KMS-11 (cell line): ENCODE measurements around the gene TJP1.
"Not testable (repeated sequence)": the region's sequence is repeated elsewhere in the genome, so short reads cannot be mapped to it uniquely, and the experiment has no call there.

Source experiments
- H2AFZ ChIP-seq: fragments of 200-600 bp; sonication (generic); 2 replicates; pipeline ENCODE4 v1.6.1; 2016; ENCODE audit warnings: antibody characterized with exemption, mixed run types, low read depth
- H3K27ac ChIP-seq: fragments of 200-600 bp; sonication (generic); 2 replicates; pipeline ENCODE4 v1.6.1; 2016; ENCODE audit warnings: mild to moderate bottlenecking, mixed run types
- H3K27me3 ChIP-seq: fragments of 200-600 bp; sonication (generic); 2 replicates; pipeline ENCODE4 v1.6.1; 2017; ENCODE audit warnings: mild to moderate bottlenecking, low read depth, mixed run types, moderate library complexity; ENCODE audit not compliant: insufficient read depth
- H3K36me3 ChIP-seq: fragments of 200-600 bp; sonication (generic); 2 replicates; pipeline ENCODE4 v1.6.1; 2017; ENCODE audit warnings: mild to moderate bottlenecking, mixed run types; ENCODE audit not compliant: insufficient read depth
- H3K4me1 ChIP-seq: fragments of 200-600 bp; sonication (generic); 2 replicates; pipeline ENCODE4 v1.6.1; 2016; ENCODE audit warnings: mild to moderate bottlenecking, low read depth, mixed run types; ENCODE audit not compliant: poor library complexity, severe bottlenecking
- H3K4me2 ChIP-seq: fragments of 200-600 bp; sonication (generic); 2 replicates; pipeline ENCODE4 v1.7.0; 2016; ENCODE audit warnings: mild to moderate bottlenecking, mixed run types
- H3K4me3 ChIP-seq: fragments of 200-600 bp; sonication (generic); IDR thresholded peaks from 2 replicates; pipeline ENCODE4 v1.6.1; 2017; ENCODE audit warnings: low read depth, low read length, mixed read lengths; ENCODE audit not compliant: insufficient read depth
- H3K79me2 ChIP-seq: fragments of 200-600 bp; sonication (generic); 2 replicates; pipeline ENCODE4 v1.6.1; 2016; ENCODE audit warnings: low read depth, mixed run types; ENCODE audit not compliant: insufficient read depth
- H3K9ac ChIP-seq: fragments of 200-600 bp; sonication (generic); 2 replicates; pipeline ENCODE4 v1.6.1; 2016; ENCODE audit warnings: mild to moderate bottlenecking, mixed run types
- H4K20me1 ChIP-seq: fragments of 200-600 bp; sonication (generic); 2 replicates; pipeline ENCODE4 v1.6.1; 2016; ENCODE audit warnings: mild to moderate bottlenecking, mixed run types; ENCODE audit not compliant: insufficient read depth
- CTCF ChIP-seq: fragments of 200-600 bp; sonication (generic); conservative IDR thresholded peaks from 2 replicates; pipeline ENCODE4 v1.6.1; 2017; ENCODE audit warnings: low read depth, mild to moderate bottlenecking, antibody characterized with exemption, low read length, moderate library complexity, mixed read lengths

The TJP1 gene

GRCh38 chr15:29787767-29788166, 34.5 kb downstream of the TJP1 start:
- no peaks in the 10 kb centered on the region for H4K20me1 ChIP-seq
- H3K79me2 ChIP-seq = no peaks in the 10 kb centered on the region
- H3K36me3 ChIP-seq = no peaks in the 10 kb centered on the region
- H2AFZ ChIP-seq = no peak overlapping the region
- H3K4me1 ChIP-seq = no peaks in the 10 kb centered on the region
- no peak for TF ChIP-seq CTCF
- H3K27ac ChIP-seq = no peak overlapping the region
- no peak overlapping the region for H3K4me2 ChIP-seq
- no peak overlapping the region for H3K4me3 ChIP-seq
- H3K9ac ChIP-seq = no peak overlapping the region
- H3K27me3 ChIP-seq = no peaks in the 10 kb centered on the region

- Histone ChIP-seq H3K27me3 (no peaks in the 10 kb centered on the region), H3K79me2 (no peaks in the 10 kb centered on the region), H3K9ac (no peak overlapping the region), H3K4me1 (no peaks in the 10 kb centered on the region), H3K4me3 (no peak overlapping the region), H3K36me3 (no peaks in the 10 kb centered on the region), H4K20me1 (no peaks in the 10 kb centered on the region), H3K4me2 (no peak overlapping the region), H2AFZ (no peak overlapping the region), H3K27ac (no peak overlapping the region)
- TF ChIP-seq CTCF = no peak
Observed at GRCh38 chr15:29785642-29786041, 36.6 kb downstream of the TJP1 start.

- Histone ChIP-seq H3K36me3 (no peaks in the 10 kb centered on the region), H3K27ac (no peak overlapping the region), H4K20me1 (no peaks in the 10 kb centered on the region), H3K4me3 (no peak overlapping the region), H2AFZ (no peak overlapping the region), H3K27me3 (no peaks in the 10 kb centered on the region), H3K4me1 (no peaks in the 10 kb centered on the region), H3K9ac (no peak overlapping the region), H3K4me2 (no peak overlapping the region), H3K79me2 (no peaks in the 10 kb centered on the region)
- no peak for TF ChIP-seq CTCF
Observed at GRCh38 chr15:29785136-29785535, 37.1 kb downstream of the TJP1 start.

GRCh38 chr15:29784413-29784812, 37.9 kb downstream of the TJP1 start:
- Histone ChIP-seq H3K27me3 (no peaks in the 10 kb centered on the region), H3K4me2 (no peak overlapping the region), H3K36me3 (no peaks in the 10 kb centered on the region), H3K27ac (no peak overlapping the region), H3K4me1 (no peaks in the 10 kb centered on the region), H3K79me2 (no peaks in the 10 kb centered on the region), H2AFZ (no peak overlapping the region), H4K20me1 (no peaks in the 10 kb centered on the region), H3K9ac (no peak overlapping the region), H3K4me3 (no peak overlapping the region)
- TF ChIP-seq CTCF = no peak

- not testable (repeated sequence) for H4K20me1 ChIP-seq, H3K27ac ChIP-seq, H3K4me2 ChIP-seq, H2AFZ ChIP-seq, H3K27me3 ChIP-seq, H3K9ac ChIP-seq, H3K36me3 ChIP-seq, H3K4me3 ChIP-seq, H3K79me2 ChIP-seq, H3K4me1 ChIP-seq
Observed at GRCh38 chr15:29782816-29783215, 39.5 kb downstream of the TJP1 start.
